Measurements from ENCODE around the gene HUWE1.

DNA sequence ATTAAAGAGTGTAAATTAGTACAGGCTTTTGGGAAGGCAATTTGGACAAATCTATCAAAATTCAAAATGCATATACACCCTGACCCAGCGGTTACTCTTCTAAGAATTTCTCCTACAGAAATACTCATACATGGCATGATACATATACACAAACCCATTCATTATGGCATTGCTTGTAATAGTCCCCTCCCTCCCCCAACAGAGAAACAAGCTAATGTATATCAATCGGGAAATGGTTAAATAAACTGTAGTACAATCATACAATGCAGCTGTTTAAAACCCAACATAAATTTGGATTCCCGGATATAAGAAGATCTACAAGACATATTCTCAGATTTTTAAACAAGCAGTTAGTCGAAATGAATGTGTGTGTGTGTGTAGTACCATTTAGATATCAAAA is 808 bp downstream of the HUWE1 start:
- TF ChIP-seq CTCF (IDR thresholded peaks at IDR 0.05) (no peak), POLR2AphosphoS5 (IDR thresholded peaks at IDR 0.05) (no peak), POLR2A (IDR thresholded peaks at IDR 0.05) (no peak)
